Ascending aorta (tissue), 2 donors: ENCODE data around the gene MAP3K4. TPM values are rescaled to one million over a fixed set of nuclear protein-coding genes. Genes with fewer than 3 reads are reported as not detected.

Experiments
- DNase-seq, 2 donors: peaks; one replicate each; pipeline ENCODE4 v3.0.0-alpha.2; 2019; ENCODE audit warnings: low spot score in 2 of 2
- H3K27ac ChIP-seq, 2 donors: fragments of 200-600 bp; sonication (generic); one replicate each; pipeline ENCODE4 v1.5.1; 2016 to 2017; ENCODE audit warnings: mild to moderate bottlenecking in 1 of 2
- H3K27me3 ChIP-seq: fragments of 200-600 bp; sonication (generic); one replicate; pipeline ENCODE4 v1.5.1; 2017
- H3K36me3 ChIP-seq, 2 donors: fragments of 200-600 bp; sonication (generic); one replicate each; pipeline ENCODE4 v1.5.1; 2016
- H3K4me1 ChIP-seq, 2 donors: fragments of 200-600 bp; sonication (generic); one replicate each; pipeline ENCODE4 v1.5.1; 2016 to 2017; ENCODE audit warnings: mild to moderate bottlenecking in 1 of 2
- H3K4me3 ChIP-seq, 2 donors: fragments of 200-600 bp; sonication (generic); one replicate each; pipeline ENCODE4 v1.5.1; 2016 to 2017; ENCODE audit warnings: mild to moderate bottlenecking in 1 of 2
- H3K9me3 ChIP-seq, 2 donors: fragments of 200-600 bp; sonication (generic); one replicate each; pipeline ENCODE4 v1.5.1; 2016
- CTCF ChIP-seq, 3 experiments: fragments of 200-600 bp in 2 of 3; fragments of 450-650 bp in 1 of 3; sonication (generic) in 2 of 3; IDR thresholded peaks; one replicate each; pipeline ENCODE4 v1.5.1; 2016 to 2019; ENCODE audit warnings: antibody characterized with exemption in 3 of 3, mild to moderate bottlenecking in 1 of 3, moderate library complexity in 1 of 3
- intact Hi-C: fragments of 100-400 bp; cut with DNase I; formaldehyde crosslinking; loops from one replicate; pipeline ENCODE4 v1.15.1; 2023
- total RNA-seq: library from RNA; depleted of rRNA; stranded (reverse); fragments of >200 nt; gene quantifications from one replicate; pipeline ENCODE4 v1.1.0, GENCODE V29; 2016

Gene MAP3K4
- total RNA-seq, 1 donor from 2014 or later, result 14.9 TPM

GRCh38 chr6:160998766-160999165 lies 7.2 kb downstream of the MAP3K4 start:
- Histone ChIP-seq H3K9me3 (no peaks in the 10 kb centered on the region), H3K4me3 (no peak overlapping the region), H3K36me3 (no peaks in the 10 kb centered on the region), H3K27ac (no peak overlapping the region), H3K27me3 (no peaks in the 10 kb centered on the region), H3K4me1 (peaks cover 0 to 2% of the 10 kb centered on the region in 2 donors)
- intact Hi-C loops, result no loop called here
- no peak for TF ChIP-seq CTCF (IDR thresholded peaks at IDR 0.05)
- DNase-seq, result no peak

GRCh38 chr6:160999516-160999915 lies 7.9 kb downstream of the MAP3K4 start:
- Histone ChIP-seq H3K36me3 (no peaks in the 10 kb centered on the region), H3K27ac (no peak overlapping the region), H3K4me3 (no peak overlapping the region), H3K9me3 (no peaks in the 10 kb centered on the region), H3K4me1 (peaks cover 0 to 2% of the 10 kb centered on the region in 2 donors), H3K27me3 (no peaks in the 10 kb centered on the region)
- no peak for TF ChIP-seq CTCF (IDR thresholded peaks at IDR 0.05)
- DNase-seq, result no peak
- intact Hi-C loops, result no loop called here

- Histone ChIP-seq H3K9me3 (no peaks in the 10 kb centered on the region), H3K27ac (no peak overlapping the region), H3K27me3 (no peaks in the 10 kb centered on the region), H3K4me1 (no peaks in the 10 kb centered on the region), H3K4me3 (no peak overlapping the region), H3K36me3 (no peaks in the 10 kb centered on the region)
- intact Hi-C loops, result no loop called here
- TF ChIP-seq CTCF (IDR thresholded peaks at IDR 0.05), result no peak
- DNase-seq, result no peak
Observed at GRCh38 chr6:161000632-161001031, 9.1 kb downstream of the MAP3K4 start.

- TF ChIP-seq CTCF (IDR thresholded peaks at IDR 0.05), result no peak
- Histone ChIP-seq H3K27ac (no peak overlapping the region), H3K27me3 (no peaks in the 10 kb centered on the region), H3K9me3 (no peaks in the 10 kb centered on the region), H3K4me3 (no peak overlapping the region), H3K36me3 (no peaks in the 10 kb centered on the region), H3K4me1 (no peaks in the 10 kb centered on the region)
- DNase-seq, result no peak
- intact Hi-C loops, result no loop called here
Observed at GRCh38 chr6:161001421-161001820, 9.9 kb downstream of the MAP3K4 start.

GRCh38 chr6:161003336-161003735 lies 11.8 kb downstream of the MAP3K4 start:
- H3K4me3 ChIP-seq, result no peak overlapping the region
- no peaks in the 10 kb centered on the region for H3K9me3 ChIP-seq
- no peaks in the 10 kb centered on the region for H3K4me1 ChIP-seq
- no peak for TF ChIP-seq CTCF (IDR thresholded peaks at IDR 0.05)
- intact Hi-C loops, result no loop called here
- H3K27ac ChIP-seq, result no peak overlapping the region
- H3K27me3 ChIP-seq, result no peaks in the 10 kb centered on the region
- DNase-seq, result no peak
- no peaks in the 10 kb centered on the region for H3K36me3 ChIP-seq

- intact Hi-C loops, result no loop called here
- Histone ChIP-seq H3K4me1 (peaks cover 0 to 22% of the 10 kb centered on the region in 2 donors), H3K9me3 (no peaks in the 10 kb centered on the region), H3K27me3 (no peaks in the 10 kb centered on the region), H3K4me3 (no peak overlapping the region), H3K27ac (no peak overlapping the region), H3K36me3 (no peaks in the 10 kb centered on the region)
- DNase-seq, result no peak
- TF ChIP-seq CTCF (IDR thresholded peaks at IDR 0.05), result no peak
Observed at GRCh38 chr6:161008245-161008644, 16.7 kb downstream of the MAP3K4 start.
